22Rv1 (cell line): ENCODE data around the gene WNT9A.

Source experiments
- CTCF ChIP-seq: fragments of 450-650 bp; IDR thresholded peaks from 2 replicates; pipeline ENCODE4 v1.5.1; 2017; ENCODE audit warnings: mild to moderate bottlenecking
- ZFX ChIP-seq: fragments of 450-650 bp; IDR thresholded peaks from 2 replicates; pipeline ENCODE4 v1.6.1; 2017; ENCODE audit warnings: antibody characterized with exemption, borderline replicate concordance

DNA sequence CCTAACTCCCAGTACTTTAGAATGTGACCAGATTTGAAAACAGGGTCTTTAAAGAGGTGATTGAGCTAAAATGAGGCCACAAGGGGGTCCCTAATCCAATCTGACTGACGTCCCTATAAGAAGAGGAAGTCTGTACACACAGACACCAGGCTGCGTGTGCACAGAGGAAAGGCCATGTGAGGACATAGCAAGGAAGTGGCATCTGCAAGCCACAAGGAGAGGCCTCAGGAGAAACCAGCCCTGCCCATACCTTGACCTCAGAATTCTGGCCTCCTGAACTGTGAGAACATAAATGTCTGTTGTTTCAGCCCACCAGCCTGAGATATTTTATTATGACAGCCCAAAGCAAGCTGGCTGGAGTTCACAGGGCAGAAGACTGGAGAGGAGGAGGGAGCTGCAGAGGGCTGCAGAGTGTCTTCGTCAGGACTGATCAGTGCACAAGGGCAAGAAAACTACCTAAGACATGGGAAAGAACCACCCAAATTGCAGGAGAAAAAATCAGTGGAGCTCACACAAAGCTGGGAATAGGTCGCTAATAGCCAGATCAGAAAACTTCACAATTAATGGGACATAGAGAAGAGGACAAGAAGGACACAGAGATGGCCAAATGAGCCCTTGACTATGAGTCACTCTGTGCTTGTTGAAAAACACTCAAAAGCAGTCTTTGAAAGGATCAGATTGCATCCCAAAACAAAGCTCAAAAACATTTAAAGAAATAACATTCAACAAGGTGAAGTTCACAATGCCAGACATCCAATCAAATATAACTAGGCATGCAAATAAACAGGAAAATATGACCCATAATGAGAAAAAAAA lies 14.1 kb upstream of the WNT9A start:
- TF ChIP-seq CTCF (no peak), ZFX (no peak)
